ENCODE results near the gene EEFSEC. TPM values are rescaled to one million over a fixed set of nuclear protein-coding genes. Genes with fewer than 3 reads are reported as not detected.

Gene EEFSEC
- total RNA-seq, 1 experiment from 2014 or later, result 14.0 TPM

DNA sequence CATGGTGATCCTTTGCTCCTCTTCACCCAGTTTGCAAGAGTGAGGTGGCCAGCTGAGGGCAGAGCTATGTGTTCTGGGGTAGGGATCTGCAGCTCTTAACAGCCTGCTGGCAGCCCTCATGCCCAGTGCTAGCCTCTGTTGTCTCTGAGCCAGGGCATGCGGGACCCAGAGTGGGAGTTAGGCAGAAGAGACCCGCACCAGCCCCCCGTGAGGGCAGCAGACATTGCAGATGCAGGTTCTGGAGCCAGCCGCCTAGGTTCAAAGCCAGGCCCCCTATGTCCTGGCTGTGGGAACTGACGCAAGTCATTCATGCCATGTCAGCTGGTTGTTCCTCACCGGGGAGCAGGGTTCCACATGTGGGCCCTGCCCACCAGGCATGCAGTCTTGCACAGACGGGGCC lies 238.7 kb downstream of the EEFSEC start:
- Mint-ChIP-seq H3K27ac (ENCODE audit: unreplicated experiment) (no peak overlapping the region), H3K4me1 (ENCODE audit: low read depth, unreplicated experiment) (no peaks in the 10 kb centered on the region), H3K4me3 (ENCODE audit: unreplicated experiment) (no peak overlapping the region), H3K36me3 (ENCODE audit: insufficient read depth, unreplicated experiment) (no peaks in the 10 kb centered on the region), H3K27me3 (ENCODE audit: insufficient read depth, unreplicated experiment) (no peaks in the 10 kb centered on the region), H3K9me3 (ENCODE audit: unreplicated experiment) (no peaks in the 10 kb centered on the region)
- POLR2A ChIA-PET, result no interaction called here
- TF ChIP-seq, protein P1, sequence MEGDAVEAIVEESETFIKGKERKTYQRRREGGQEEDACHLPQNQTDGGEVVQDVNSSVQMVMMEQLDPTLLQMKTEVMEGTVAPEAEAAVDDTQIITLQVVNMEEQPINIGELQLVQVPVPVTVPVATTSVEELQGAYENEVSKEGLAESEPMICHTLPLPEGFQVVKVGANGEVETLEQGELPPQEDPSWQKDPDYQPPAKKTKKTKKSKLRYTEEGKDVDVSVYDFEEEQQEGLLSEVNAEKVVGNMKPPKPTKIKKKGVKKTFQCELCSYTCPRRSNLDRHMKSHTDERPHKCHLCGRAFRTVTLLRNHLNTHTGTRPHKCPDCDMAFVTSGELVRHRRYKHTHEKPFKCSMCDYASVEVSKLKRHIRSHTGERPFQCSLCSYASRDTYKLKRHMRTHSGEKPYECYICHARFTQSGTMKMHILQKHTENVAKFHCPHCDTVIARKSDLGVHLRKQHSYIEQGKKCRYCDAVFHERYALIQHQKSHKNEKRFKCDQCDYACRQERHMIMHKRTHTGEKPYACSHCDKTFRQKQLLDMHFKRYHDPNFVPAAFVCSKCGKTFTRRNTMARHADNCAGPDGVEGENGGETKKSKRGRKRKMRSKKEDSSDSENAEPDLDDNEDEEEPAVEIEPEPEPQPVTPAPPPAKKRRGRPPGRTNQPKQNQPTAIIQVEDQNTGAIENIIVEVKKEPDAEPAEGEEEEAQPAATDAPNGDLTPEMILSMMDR (IDR thresholded peaks at IDR 0.05; ENCODE audit: insufficient read depth in 1 of 2, low read depth in 1 of 2, low read length in 1 of 2, severe bottlenecking in 1 of 2, unreplicated experiment in 1 of 2), result no peak
- H3K4me3 ChIP-seq (ENCODE audit: low read depth, low read length), result no peak overlapping the region
- no peaks in the 10 kb centered on the region for H3K4me1 ChIP-seq
- no peaks in the 10 kb centered on the region for H3K36me3 ChIP-seq (ENCODE audit: control insufficient read depth, insufficient read depth, low read length)
- DNase-seq, result no peak
- H3K9me3 ChIP-seq, result no peaks in the 10 kb centered on the region
- no peaks in the 10 kb centered on the region for H3K27me3 ChIP-seq (replicated peaks; ENCODE audit: control insufficient read depth, insufficient read depth, low read length)
- CTCF ChIA-PET, result interaction anchor here (1.0 kb wide), 1 partner anchor 85 kb away, joined by 3 read pairs; no protein-coding TSS in a partner anchor
- BruUV-seq (replicated peaks), result no TSS peak
- intact Hi-C loops (cut with micrococcal nuclease; ENCODE audit: unreplicated experiment), result no loop called here

DNA sequence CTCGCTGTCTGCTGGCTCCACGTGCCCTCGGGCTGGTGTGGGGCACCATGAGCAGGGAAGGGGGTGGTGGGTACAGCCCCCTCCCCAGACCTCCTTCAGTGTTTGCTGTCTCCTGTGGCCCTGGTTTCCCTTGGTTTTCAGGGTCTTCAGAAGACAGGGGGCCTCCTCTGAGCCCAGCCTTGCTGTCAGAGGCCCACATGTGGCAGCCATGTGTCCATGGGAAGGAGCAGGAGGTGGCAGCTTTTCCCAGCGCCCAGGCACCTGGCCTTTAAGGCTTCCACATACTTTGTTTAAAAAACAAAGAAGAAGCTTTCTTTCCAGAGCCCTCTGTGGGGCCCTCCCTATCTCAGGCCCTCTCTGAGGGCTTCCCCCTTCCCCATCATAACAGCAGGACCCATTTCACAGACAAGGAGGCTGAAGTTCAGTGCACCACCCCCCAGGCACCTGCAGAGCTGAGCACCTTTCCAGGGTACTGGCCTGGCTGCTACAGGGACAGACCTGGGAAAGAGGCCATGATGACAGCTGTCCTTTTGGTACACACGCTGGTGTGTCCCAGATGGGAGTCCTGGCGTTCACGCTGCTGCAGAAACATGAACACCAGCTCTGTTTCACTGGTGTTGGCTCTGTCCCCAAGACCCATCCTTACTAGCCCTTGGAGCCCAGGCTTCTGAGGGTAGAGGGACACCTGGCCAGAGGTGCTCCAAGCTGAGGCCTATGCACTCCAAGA lies 239.7 kb downstream of the EEFSEC start:
- Histone ChIP-seq H3K27me3 (replicated peaks; ENCODE audit: control insufficient read depth, insufficient read depth, low read length) (no peaks in the 10 kb centered on the region), H3K9me3 (no peaks in the 10 kb centered on the region), H3K4me3 (ENCODE audit: low read depth, low read length) (no peak overlapping the region), H3K36me3 (ENCODE audit: control insufficient read depth, insufficient read depth, low read length) (no peaks in the 10 kb centered on the region), H3K4me1 (no peaks in the 10 kb centered on the region)
- Mint-ChIP-seq H3K27ac (ENCODE audit: unreplicated experiment) (no peak overlapping the region), H3K4me1 (ENCODE audit: low read depth, unreplicated experiment) (no peaks in the 10 kb centered on the region), H3K9me3 (ENCODE audit: unreplicated experiment) (no peaks in the 10 kb centered on the region), H3K27me3 (ENCODE audit: insufficient read depth, unreplicated experiment) (no peaks in the 10 kb centered on the region), H3K36me3 (ENCODE audit: insufficient read depth, unreplicated experiment) (no peaks in the 10 kb centered on the region), H3K4me3 (ENCODE audit: unreplicated experiment) (no peak overlapping the region)
- no TSS peak for BruUV-seq (replicated peaks)
- intact Hi-C loops (cut with micrococcal nuclease; ENCODE audit: unreplicated experiment), result no loop called here
- ChIA-PET POLR2A (no interaction called here), CTCF (no interaction called here)
- DNase-seq, result no peak
- TF ChIP-seq, protein P1 (IDR thresholded peaks at IDR 0.05; ENCODE audit: insufficient read depth in 1 of 2, low read depth in 1 of 2, low read length in 1 of 2, severe bottlenecking in 1 of 2, unreplicated experiment in 1 of 2), result no peak

DNA sequence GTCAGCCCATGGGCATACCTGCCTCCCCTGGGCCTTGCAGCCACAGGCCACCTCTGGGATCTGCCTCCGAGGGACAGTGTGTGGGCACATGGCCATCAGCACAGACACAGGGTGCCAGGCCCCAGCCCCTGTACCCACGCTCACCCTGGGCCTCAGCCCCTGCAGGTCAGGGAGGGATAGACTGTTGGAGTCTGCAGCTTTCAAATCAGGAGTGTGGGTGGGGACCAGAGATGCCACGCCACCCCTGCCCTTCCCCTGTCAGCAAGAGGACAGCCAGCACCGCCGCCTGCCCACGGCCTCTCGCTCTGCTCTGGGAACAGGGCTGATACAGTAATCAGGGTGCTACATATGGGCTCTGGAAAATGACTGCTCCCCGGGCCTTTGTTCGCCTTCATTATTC lies 240.8 kb downstream of the EEFSEC start:
- no peak overlapping the region for H3K4me3 ChIP-seq (ENCODE audit: low read depth, low read length)
- no peaks in the 10 kb centered on the region for H3K4me1 ChIP-seq
- intact Hi-C loops (cut with micrococcal nuclease; ENCODE audit: unreplicated experiment), result no loop called here
- no peak for DNase-seq
- no TSS peak for BruUV-seq (replicated peaks)
- H3K36me3 Mint-ChIP-seq (ENCODE audit: insufficient read depth, unreplicated experiment), result no peaks in the 10 kb centered on the region
- TF ChIP-seq, protein P1 (IDR thresholded peaks at IDR 0.05; ENCODE audit: insufficient read depth in 1 of 2, low read depth in 1 of 2, low read length in 1 of 2, severe bottlenecking in 1 of 2, unreplicated experiment in 1 of 2), result no peak
- ChIA-PET CTCF (no interaction called here), POLR2A (no interaction called here)
- no peaks in the 10 kb centered on the region for H3K27me3 Mint-ChIP-seq (ENCODE audit: insufficient read depth, unreplicated experiment)
- no peak overlapping the region for H3K4me3 Mint-ChIP-seq (ENCODE audit: unreplicated experiment)
- no peaks in the 10 kb centered on the region for H3K9me3 Mint-ChIP-seq (ENCODE audit: unreplicated experiment)
- no peaks in the 10 kb centered on the region for H3K4me1 Mint-ChIP-seq (ENCODE audit: low read depth, unreplicated experiment)
- no peaks in the 10 kb centered on the region for H3K9me3 ChIP-seq
- no peak overlapping the region for H3K27ac Mint-ChIP-seq (ENCODE audit: unreplicated experiment)
- no peaks in the 10 kb centered on the region for H3K36me3 ChIP-seq (ENCODE audit: control insufficient read depth, insufficient read depth, low read length)
- no peaks in the 10 kb centered on the region for H3K27me3 ChIP-seq (replicated peaks; ENCODE audit: control insufficient read depth, insufficient read depth, low read length)
